ENCODE data around the gene SLC41A2. TPM values are rescaled to one million over a fixed set of nuclear protein-coding genes. Genes with fewer than 3 reads are reported as not detected.
A peak's percentile ranks its signal among the peaks of the same experiment; 100 is the strongest.

The SLC41A2 gene
- total RNA-seq, 1 experiment from 2014 or later, result 14.8 TPM

DNA sequence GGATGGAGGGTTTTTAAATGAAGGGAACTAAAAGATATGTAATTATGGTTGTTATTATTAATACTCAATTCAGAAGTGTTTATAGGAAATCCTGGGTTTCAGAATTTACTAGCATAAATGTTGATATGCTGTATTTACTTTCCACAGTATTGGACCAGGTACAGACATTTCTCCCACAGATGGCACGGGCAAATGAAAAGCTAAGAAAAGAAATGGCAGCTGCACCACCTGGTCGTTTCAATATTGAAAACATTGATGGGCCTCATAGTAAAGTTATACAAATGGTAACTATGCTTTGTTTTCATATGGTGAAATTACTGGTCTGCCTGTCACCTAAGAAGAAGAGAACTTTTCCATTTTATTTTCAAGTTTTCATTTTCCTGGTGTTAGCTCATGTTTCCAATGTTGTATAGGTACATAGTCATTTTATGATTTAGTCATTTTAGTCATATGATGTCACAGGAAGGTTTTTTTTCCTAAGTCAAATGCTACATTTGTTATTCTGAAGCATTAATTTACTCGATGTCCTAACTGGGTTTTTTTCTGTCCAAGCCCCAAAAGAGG lies 33.6 kb upstream of the SLC41A2 start:
- H3K36me3 ChIP-seq (ENCODE audit: low read depth), result peaks cover 34% of the 10 kb centered on the region
- no peaks in the 10 kb centered on the region for H3K27me3 ChIP-seq (ENCODE audit: insufficient read depth, low read depth)
- no peak for DNase-seq
- no peaks in the 10 kb centered on the region for H3K9me2 ChIP-seq (ENCODE audit: insufficient read depth)
- BruUV-seq (replicated peaks), result no TSS peak
- no peak overlapping the region for H3K4me2 ChIP-seq
- no peaks in the 10 kb centered on the region; the same call in 1 of the 2 replicates for H4K20me1 ChIP-seq (ENCODE audit: insufficient read depth)
- ChIA-PET POLR2A (ENCODE audit: unreplicated experiment) (interaction anchor here (0.7 kb wide), 1 partner anchor 129 kb away, joined by 15 read pairs; no protein-coding TSS in a partner anchor), CTCF (no interaction called here)
- no peak overlapping the region for H2AFZ ChIP-seq
- H3K79me2 ChIP-seq (ENCODE audit: low read depth), result peaks cover 26% of the 10 kb centered on the region
- intact Hi-C loops (cut with micrococcal nuclease; ENCODE audit: unreplicated experiment), result no loop called here
- no peak overlapping the region for H3K27ac ChIP-seq
- no peak overlapping the region for H3K4me3 ChIP-seq
- H3F3A ChIP-seq (ENCODE audit: insufficient read depth, low read depth), result no peaks in the 10 kb centered on the region
- TF ChIP-seq, protein P1, sequence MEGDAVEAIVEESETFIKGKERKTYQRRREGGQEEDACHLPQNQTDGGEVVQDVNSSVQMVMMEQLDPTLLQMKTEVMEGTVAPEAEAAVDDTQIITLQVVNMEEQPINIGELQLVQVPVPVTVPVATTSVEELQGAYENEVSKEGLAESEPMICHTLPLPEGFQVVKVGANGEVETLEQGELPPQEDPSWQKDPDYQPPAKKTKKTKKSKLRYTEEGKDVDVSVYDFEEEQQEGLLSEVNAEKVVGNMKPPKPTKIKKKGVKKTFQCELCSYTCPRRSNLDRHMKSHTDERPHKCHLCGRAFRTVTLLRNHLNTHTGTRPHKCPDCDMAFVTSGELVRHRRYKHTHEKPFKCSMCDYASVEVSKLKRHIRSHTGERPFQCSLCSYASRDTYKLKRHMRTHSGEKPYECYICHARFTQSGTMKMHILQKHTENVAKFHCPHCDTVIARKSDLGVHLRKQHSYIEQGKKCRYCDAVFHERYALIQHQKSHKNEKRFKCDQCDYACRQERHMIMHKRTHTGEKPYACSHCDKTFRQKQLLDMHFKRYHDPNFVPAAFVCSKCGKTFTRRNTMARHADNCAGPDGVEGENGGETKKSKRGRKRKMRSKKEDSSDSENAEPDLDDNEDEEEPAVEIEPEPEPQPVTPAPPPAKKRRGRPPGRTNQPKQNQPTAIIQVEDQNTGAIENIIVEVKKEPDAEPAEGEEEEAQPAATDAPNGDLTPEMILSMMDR (conservative IDR thresholded peaks at IDR 0.05), result no peak
- no peak for TF ChIP-seq EZH2 (IDR thresholded peaks at IDR 0.05; ENCODE audit: low read depth)
- H3K9me3 ChIP-seq (ENCODE audit: insufficient read depth, low read depth), result no peaks in the 10 kb centered on the region
- H3K4me1 ChIP-seq (replicated peaks; ENCODE audit: insufficient read depth), result peaks cover 14% of the 10 kb centered on the region

DNA sequence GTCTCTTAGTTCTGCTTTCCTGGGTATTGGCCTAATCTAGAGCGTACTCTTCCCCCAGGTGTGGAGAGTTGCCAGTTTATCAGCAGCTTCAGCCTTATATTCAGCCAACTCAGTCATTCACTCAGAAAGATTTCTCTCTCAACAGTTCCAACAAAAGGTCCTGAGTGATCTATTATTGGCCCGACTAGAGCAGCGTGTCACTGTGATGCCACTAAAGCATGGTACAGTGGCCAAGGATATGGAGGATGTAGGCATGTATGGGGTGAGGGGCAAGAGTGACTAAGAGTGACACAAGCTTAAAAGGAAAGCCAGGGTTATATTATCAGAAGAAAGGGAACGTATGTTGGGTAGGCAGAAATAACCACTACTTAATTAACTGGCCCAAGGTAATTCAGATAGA lies 32.9 kb upstream of the SLC41A2 start:
- no peaks in the 10 kb centered on the region for H3K27me3 ChIP-seq (ENCODE audit: insufficient read depth, low read depth)
- POLR2A ChIA-PET (ENCODE audit: unreplicated experiment), result no interaction called here
- no peak overlapping the region for H3K27ac ChIP-seq
- H4K20me1 ChIP-seq (ENCODE audit: insufficient read depth), result no peaks in the 10 kb centered on the region; the same call in 1 of the 2 replicates
- peaks cover 28% of the 10 kb centered on the region for H3K79me2 ChIP-seq (ENCODE audit: low read depth)
- CTCF ChIA-PET, result no interaction called here
- no peak overlapping the region for H2AFZ ChIP-seq
- H3K9me2 ChIP-seq (ENCODE audit: insufficient read depth), result no peaks in the 10 kb centered on the region
- H3K4me3 ChIP-seq, result no peak overlapping the region
- no peaks in the 10 kb centered on the region for H3K9me3 ChIP-seq (ENCODE audit: insufficient read depth, low read depth)
- intact Hi-C loops (cut with micrococcal nuclease; ENCODE audit: unreplicated experiment), result no loop called here
- no peak for DNase-seq
- H3K4me2 ChIP-seq, result no peak overlapping the region
- H3K4me1 ChIP-seq (replicated peaks; ENCODE audit: insufficient read depth), result peaks cover 14% of the 10 kb centered on the region
- TF ChIP-seq EZH2 (IDR thresholded peaks at IDR 0.05; ENCODE audit: low read depth), result no peak
- TF ChIP-seq, protein P1 (conservative IDR thresholded peaks at IDR 0.05), result no peak
- BruUV-seq (replicated peaks), result no TSS peak
- no peaks in the 10 kb centered on the region for H3F3A ChIP-seq (ENCODE audit: insufficient read depth, low read depth)
- H3K36me3 ChIP-seq (ENCODE audit: low read depth), result peaks cover 32% of the 10 kb centered on the region

DNA sequence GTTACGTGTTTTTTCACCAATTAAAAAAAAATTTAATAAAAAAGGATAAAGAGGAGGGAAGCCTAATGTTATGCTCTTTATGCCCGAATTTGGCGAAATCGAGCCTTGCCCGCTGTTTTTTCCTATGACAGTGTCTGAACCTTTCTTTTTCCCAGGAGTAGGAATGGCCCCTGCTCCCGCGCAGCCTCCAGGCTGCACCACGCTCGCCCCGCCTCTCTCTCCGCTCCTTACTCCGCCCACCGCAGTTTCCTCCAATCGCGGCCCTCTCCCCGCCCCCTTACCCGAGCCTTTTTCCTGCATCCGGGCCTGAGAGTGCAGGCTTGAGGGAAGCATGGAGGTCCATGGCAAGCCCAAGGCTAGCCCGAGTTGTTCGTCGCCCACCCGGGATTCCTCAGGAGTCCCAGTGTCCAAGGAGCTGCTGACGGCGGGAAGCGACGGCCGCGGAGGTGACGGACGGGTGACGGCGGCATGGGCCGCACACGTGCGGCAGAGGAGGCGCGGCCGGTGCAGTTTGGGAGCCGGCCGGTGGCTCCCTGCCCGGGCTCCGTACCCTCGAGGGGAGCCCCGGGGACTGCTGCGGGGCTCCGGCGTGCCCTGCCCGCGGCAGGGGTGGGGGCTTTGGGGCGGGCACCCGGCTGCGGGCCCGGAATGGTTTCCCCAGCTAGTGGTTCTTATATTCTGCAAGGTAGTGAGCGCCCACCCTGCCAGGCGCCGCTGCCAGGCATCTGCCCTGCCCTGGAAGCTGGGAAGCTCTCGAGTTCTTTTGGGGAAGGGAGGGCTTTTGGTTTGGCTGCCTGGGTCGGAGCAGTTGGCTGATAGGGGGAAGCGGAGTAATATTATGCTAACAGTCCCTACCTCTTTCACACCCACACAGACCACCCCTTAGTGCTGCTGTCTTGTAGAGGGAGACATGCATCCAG lies 28.2 kb upstream of the SLC41A2 start, which contains the start of gene NOPCHAP1:
NOPCHAP1 (plus strand) TSS at position 295 of the 920 bp plus-strand sequence; CDS start at position 332, 37 bp downstream.
- TF ChIP-seq, protein P1 (conservative IDR thresholded peaks at IDR 0.05), result no peak
- no peak for TF ChIP-seq EZH2 (IDR thresholded peaks at IDR 0.05; ENCODE audit: low read depth)
- DNase-seq, result peak; percentile 68 to 91
- H3K27ac ChIP-seq, result no peak within 1 kb of the TSS
- peak within 1 kb of the TSS; percentile 79 for H2AFZ ChIP-seq
- H3K4me2 ChIP-seq, result peak within 1 kb of the TSS; percentile 93
- peaks cover 12% of the 10 kb centered on the region for H3K36me3 ChIP-seq (ENCODE audit: low read depth)
- H3K79me2 ChIP-seq (ENCODE audit: low read depth), result peaks cover 28% of the 10 kb centered on the region
- CTCF ChIA-PET, result no interaction called here
- no peaks in the 10 kb centered on the region for H3K9me2 ChIP-seq (ENCODE audit: insufficient read depth)
- no peaks in the 10 kb centered on the region for H3K9me3 ChIP-seq (ENCODE audit: insufficient read depth, low read depth)
- intact Hi-C loops (cut with micrococcal nuclease; ENCODE audit: unreplicated experiment), result loop anchor here (1.0 kb wide), 1 partner anchor 27 kb away; no protein-coding TSS in a partner anchor
- H3K27me3 ChIP-seq (ENCODE audit: insufficient read depth, low read depth), result no peaks in the 10 kb centered on the region
- no peaks in the 10 kb centered on the region for H4K20me1 ChIP-seq (ENCODE audit: insufficient read depth)
- peak within 1 kb of the TSS; percentile 74 for H3K4me3 ChIP-seq
- no TSS peak for BruUV-seq (replicated peaks)
- peaks cover 22% of the 10 kb centered on the region for H3K4me1 ChIP-seq (replicated peaks; ENCODE audit: insufficient read depth)
- no peaks in the 10 kb centered on the region for H3F3A ChIP-seq (ENCODE audit: insufficient read depth, low read depth)
- POLR2A ChIA-PET (ENCODE audit: unreplicated experiment), result interaction anchor here (0.6 kb wide), 1 partner anchor 250 kb away, joined by 5 read pairs; no protein-coding TSS in a partner anchor
